Ascending aorta (tissue), 2 donors: ENCODE data around the gene ZNF324B. TPM values are rescaled to one million over a fixed set of nuclear protein-coding genes. Genes with fewer than 3 reads are reported as not detected.
"Not testable (repeated sequence)": the region's sequence is repeated elsewhere in the genome, so short reads cannot be mapped to it uniquely, and the experiment has no call there.

Experiments
- DNase-seq, 2 donors: peaks; one replicate each; pipeline ENCODE4 v3.0.0-alpha.2; 2019; ENCODE audit warnings: low spot score in 2 of 2
- H3K27ac ChIP-seq, 2 donors: fragments of 200-600 bp; sonication (generic); one replicate each; pipeline ENCODE4 v1.5.1; 2016 to 2017; ENCODE audit warnings: mild to moderate bottlenecking in 1 of 2
- H3K27me3 ChIP-seq: fragments of 200-600 bp; sonication (generic); one replicate; pipeline ENCODE4 v1.5.1; 2017
- H3K36me3 ChIP-seq, 2 donors: fragments of 200-600 bp; sonication (generic); one replicate each; pipeline ENCODE4 v1.5.1; 2016
- H3K4me1 ChIP-seq, 2 donors: fragments of 200-600 bp; sonication (generic); one replicate each; pipeline ENCODE4 v1.5.1; 2016 to 2017; ENCODE audit warnings: mild to moderate bottlenecking in 1 of 2
- H3K4me3 ChIP-seq, 2 donors: fragments of 200-600 bp; sonication (generic); one replicate each; pipeline ENCODE4 v1.5.1; 2016 to 2017; ENCODE audit warnings: mild to moderate bottlenecking in 1 of 2
- H3K9me3 ChIP-seq, 2 donors: fragments of 200-600 bp; sonication (generic); one replicate each; pipeline ENCODE4 v1.5.1; 2016
- intact Hi-C: fragments of 100-400 bp; cut with DNase I; formaldehyde crosslinking; loops from one replicate; pipeline ENCODE4 v1.15.1; 2023
- total RNA-seq: library from RNA; depleted of rRNA; stranded (reverse); fragments of >200 nt; gene quantifications from one replicate; pipeline ENCODE4 v1.1.0, GENCODE V29; 2016
- TF ChIP-seq, protein P1 (sequence below), 3 experiments: fragments of 200-600 bp in 2 of 3; fragments of 450-650 bp in 1 of 3; sonication (generic) in 2 of 3; IDR thresholded peaks; one replicate each; pipeline ENCODE4 v1.5.1; 2016 to 2019; ENCODE audit warnings: antibody characterized with exemption in 3 of 3, mild to moderate bottlenecking in 1 of 3, moderate library complexity in 1 of 3

The ZNF324B gene
- total RNA-seq, 1 donor from 2014 or later: 2.2 TPM

DNA sequence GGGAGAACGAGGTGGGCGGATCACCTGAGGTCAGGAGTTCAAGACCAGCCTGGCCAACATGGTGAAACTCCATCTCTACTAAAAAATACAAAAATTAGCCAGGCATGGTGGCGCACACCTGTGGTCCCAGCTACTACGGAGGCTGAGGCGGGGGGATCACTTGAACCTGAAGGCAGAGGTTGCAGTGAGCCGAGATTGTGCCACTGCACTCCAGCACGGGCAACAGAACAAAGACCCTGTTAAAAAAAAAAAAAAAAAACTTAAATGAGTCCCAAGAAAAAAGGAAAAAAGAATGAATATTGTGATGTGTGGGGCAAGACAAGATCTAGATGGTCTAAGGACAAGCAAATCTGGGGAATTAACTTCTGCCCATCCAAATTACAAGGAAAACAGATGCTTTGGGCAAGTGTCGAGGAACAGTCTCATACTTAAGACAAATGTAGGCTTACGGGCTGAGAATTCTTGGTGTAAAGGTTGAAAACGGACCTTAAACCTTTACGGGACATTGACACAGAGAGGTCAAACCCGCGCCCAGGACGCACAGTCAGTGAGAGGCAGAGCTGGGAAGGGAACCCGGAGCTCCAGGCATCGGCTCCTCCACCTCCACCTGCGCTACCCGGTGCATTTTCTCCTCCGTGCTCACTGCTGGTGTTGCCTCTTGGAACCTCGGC is 14.8 kb downstream of the ZNF324B start:
- Histone ChIP-seq H3K27ac (no peak overlapping the region), H3K4me1 (peaks cover 0 to 10% of the 10 kb centered on the region in 2 donors), H3K36me3 (peaks cover 15 to 19% of the 10 kb centered on the region in 2 donors), H3K9me3 (no peaks in the 10 kb centered on the region), H3K4me3 (peak overlapping the region; percentile 95 to 96), H3K27me3 (no peaks in the 10 kb centered on the region)
- TF ChIP-seq, protein P1, sequence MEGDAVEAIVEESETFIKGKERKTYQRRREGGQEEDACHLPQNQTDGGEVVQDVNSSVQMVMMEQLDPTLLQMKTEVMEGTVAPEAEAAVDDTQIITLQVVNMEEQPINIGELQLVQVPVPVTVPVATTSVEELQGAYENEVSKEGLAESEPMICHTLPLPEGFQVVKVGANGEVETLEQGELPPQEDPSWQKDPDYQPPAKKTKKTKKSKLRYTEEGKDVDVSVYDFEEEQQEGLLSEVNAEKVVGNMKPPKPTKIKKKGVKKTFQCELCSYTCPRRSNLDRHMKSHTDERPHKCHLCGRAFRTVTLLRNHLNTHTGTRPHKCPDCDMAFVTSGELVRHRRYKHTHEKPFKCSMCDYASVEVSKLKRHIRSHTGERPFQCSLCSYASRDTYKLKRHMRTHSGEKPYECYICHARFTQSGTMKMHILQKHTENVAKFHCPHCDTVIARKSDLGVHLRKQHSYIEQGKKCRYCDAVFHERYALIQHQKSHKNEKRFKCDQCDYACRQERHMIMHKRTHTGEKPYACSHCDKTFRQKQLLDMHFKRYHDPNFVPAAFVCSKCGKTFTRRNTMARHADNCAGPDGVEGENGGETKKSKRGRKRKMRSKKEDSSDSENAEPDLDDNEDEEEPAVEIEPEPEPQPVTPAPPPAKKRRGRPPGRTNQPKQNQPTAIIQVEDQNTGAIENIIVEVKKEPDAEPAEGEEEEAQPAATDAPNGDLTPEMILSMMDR (IDR thresholded peaks at IDR 0.05): no peak
- DNase-seq: no peak
- intact Hi-C loops: loop anchor here (1.0 to 2.0 kb wide), 5 partner anchors 15 to 79 kb away; partner anchors contain the start of genes RPS5, ZBTB45 and ZNF324B

DNA sequence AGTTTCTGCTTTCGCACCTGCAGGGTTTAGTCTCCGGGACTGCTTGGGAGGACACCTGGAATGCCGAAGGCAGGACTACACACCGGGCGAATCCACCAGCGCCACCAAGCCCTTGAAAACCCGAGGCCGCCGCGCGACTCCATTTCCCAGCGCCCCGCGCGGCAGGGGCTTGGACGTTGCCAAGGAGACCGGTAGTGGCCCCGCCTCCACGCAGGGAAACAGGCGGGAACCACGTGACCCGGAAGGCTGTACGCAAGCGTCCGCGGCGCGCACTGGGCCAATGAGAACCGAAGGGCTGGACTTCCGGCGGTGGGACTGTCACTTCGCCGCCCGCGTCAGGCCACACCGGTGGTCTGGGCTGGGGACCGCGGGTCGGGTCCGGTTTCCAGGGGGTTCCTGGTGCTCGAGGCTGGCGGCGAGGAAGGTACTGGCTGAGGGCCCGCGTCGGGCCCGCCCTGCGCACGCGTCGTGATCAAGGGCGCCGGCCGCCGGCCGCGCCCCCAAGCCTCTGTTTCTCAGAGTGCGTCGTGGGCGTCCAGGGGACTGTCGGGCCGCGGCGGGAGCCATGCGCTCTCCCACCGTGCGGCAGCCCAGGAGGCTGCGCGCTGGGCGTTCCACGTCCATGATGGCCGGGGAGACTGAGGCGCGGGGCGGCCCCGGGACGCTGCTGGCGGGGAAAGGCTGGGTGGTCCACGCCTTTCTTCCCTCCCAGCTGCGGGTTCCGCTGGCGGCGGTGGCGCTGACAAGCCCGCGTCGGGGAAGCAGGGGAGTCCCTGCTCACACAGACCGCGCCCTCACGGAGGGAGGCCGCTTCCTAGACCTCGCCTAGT is 15.6 kb downstream of the ZNF324B start, which contains the start of gene ZNF324:
TSS of gene ZNF324 (plus strand) at position 321 of the 830 bp plus-strand sequence. CDS start 2,106 bp downstream, outside the sequence.
- peaks cover 20 to 24% of the 10 kb centered on the region in 2 donors for H3K36me3 ChIP-seq
- H3K4me3 ChIP-seq: peak within 1 kb of the TSS; percentile 95 to 96
- intact Hi-C loops: loop anchor here (1.0 to 2.0 kb wide), 5 partner anchors 16 to 80 kb away; partner anchors contain the start of genes RPS5, ZBTB45 and ZNF324B
- peak; percentile 93 to 99 for DNase-seq
- peaks cover 0 to 10% of the 10 kb centered on the region in 2 donors for H3K4me1 ChIP-seq
- no peaks in the 10 kb centered on the region for H3K27me3 ChIP-seq
- no peaks in the 10 kb centered on the region for H3K9me3 ChIP-seq
- TF ChIP-seq, protein P1 (IDR thresholded peaks at IDR 0.05): no peak
- peak within 1 kb of the TSS; percentile 84 to 88 for H3K27ac ChIP-seq

DNA sequence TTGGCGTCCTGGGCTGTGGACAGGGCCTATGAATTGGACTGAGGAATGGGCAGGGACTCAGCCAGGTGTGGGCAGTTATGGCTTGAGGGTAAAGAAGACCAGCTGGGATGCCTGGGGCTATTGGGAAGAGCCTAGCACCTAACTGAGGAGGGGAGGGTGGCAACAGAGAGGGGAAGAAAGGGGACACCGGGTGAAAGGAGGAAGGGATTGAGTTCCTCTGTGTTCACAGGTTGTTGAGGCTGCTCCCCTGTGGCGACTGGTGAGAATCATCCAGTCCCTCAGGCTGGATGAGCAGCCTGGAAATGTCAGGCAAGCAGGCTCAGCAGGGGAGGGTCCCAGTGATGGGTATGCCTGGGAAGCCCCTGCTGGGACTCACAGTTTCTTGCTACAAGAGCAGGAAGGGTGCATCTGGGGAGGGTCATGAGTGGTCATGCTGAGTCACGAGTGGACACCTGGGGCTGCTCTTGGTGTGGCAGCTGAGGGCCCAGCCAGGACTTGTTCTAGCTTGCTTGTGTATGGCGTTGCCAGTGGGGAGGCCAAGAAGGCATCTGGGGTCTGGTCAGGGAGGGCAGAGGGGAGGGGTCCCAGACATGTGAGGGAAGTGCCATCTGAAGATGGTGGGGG is 16.9 kb downstream of the ZNF324B start:
- peaks cover 20 to 38% of the 10 kb centered on the region in 2 donors for H3K36me3 ChIP-seq
- TF ChIP-seq, protein P1 (IDR thresholded peaks at IDR 0.05): no peak
- H3K27ac ChIP-seq: no peak overlapping the region
- no peak for DNase-seq
- H3K4me1 ChIP-seq: peaks cover 0 to 10% of the 10 kb centered on the region in 2 donors
- intact Hi-C loops: no loop called here
- H3K27me3 ChIP-seq: no peaks in the 10 kb centered on the region
- peak overlapping the region in 1 of 2 donors; percentile 11 for H3K4me3 ChIP-seq
- H3K9me3 ChIP-seq: no peaks in the 10 kb centered on the region

DNA sequence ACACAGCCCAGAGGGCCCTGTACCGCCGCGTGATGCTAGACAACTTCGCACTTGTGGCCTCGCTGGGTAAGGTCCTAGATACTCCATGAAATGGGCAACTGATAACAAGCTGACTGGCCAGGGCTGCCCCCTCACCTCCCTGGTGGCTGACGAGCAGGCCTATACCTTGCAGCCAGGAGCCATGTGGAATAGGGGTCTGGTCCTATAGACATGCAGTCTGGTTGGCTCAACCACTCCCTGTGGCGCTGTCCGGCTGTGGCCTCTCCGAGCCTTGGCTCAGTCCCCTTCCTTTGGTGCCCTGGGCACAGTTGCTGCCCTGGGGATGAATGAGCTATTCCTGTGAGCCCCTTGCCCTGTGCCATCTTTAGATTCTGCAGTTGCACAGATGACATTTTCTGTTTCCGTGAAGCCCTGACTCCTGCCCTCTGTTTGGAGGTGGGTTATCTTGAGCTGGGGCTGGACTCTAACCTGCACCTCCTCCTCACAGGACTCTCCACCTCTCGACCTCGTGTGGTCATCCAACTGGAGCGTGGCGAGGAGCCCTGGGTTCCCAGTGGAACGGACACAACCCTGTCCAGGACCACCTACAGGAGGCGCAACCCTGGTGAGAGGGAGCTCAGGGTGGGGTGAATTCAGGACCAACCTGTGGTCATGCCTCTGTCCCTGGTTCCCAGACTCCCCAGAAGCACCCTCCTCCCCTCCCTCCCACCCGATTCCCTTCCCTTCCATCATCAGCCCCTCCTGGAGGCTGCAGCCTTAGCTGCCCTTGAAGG is 18.0 kb downstream of the ZNF324B start:
- Histone ChIP-seq H3K27ac (no peak overlapping the region), H3K4me1 (peaks cover 0 to 10% of the 10 kb centered on the region in 2 donors), H3K4me3 (no peak overlapping the region), H3K27me3 (no peaks in the 10 kb centered on the region), H3K36me3 (peaks cover 20 to 42% of the 10 kb centered on the region in 2 donors), H3K9me3 (no peaks in the 10 kb centered on the region)
- intact Hi-C loops: no loop called here
- DNase-seq: no peak
- TF ChIP-seq, protein P1 (IDR thresholded peaks at IDR 0.05): no peak

DNA sequence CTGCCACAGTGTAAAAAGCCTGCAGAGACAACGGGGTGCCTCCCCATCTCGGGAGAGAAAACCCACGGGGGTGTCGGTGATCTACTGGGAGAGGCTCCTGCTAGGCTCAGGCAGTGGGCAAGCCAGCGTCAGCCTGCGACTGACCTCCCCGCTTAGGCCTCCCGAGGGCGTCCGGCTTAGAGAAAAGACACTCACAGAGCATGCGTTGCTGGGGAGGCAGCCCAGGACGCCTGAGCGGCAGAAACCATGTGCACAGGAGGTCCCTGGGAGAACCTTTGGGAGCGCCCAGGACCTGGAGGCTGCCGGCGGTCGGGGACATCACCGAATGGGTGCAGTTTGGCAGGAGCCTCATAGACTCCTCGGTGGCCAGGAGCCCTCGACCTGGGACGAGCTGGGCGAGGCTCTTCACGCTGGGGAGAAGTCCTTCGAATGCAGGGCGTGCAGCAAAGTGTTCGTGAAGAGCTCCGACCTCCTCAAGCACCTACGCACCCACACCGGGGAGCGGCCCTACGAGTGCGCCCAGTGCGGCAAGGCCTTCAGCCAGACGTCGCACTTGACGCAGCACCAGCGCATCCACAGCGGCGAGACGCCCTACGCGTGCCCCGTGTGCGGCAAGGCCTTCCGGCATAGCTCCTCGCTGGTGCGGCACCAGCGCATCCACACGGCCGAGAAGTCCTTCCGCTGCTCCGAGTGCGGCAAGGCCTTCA is 19.6 kb downstream of the ZNF324B start:
- H3K4me1 ChIP-seq: peaks cover 3 to 17% of the 10 kb centered on the region in 2 donors
- H3K27me3 ChIP-seq, intact Hi-C loops, H3K9me3 ChIP-seq, H3K27ac ChIP-seq, H3K4me3 ChIP-seq, DNase-seq: not testable (repeated sequence)
- H3K36me3 ChIP-seq: peaks cover 20 to 42% of the 10 kb centered on the region in 2 donors
